C4-2B (cell line): Measurements from ENCODE around the gene KDSR.

Experiments used
- CTCF ChIP-seq: fragments of 450-650 bp; conservative IDR thresholded peaks from 2 replicates; pipeline ENCODE4 v1.5.1; 2017; ENCODE audit warnings: mild to moderate bottlenecking
- ZFX ChIP-seq: fragments of 450-650 bp; IDR thresholded peaks from 2 replicates; pipeline ENCODE4 v1.6.1; 2017

GRCh38 chr18:63394954-63395353 is 27.9 kb upstream of the KDSR start:
- TF ChIP-seq CTCF (no peak), ZFX (no peak)
